ENCODE measurements around the gene HEPH.
"Not testable (repeated sequence)": the region's sequence is repeated elsewhere in the genome, so short reads cannot be mapped to it uniquely, and the experiment has no call there.

HEPH gene

DNA sequence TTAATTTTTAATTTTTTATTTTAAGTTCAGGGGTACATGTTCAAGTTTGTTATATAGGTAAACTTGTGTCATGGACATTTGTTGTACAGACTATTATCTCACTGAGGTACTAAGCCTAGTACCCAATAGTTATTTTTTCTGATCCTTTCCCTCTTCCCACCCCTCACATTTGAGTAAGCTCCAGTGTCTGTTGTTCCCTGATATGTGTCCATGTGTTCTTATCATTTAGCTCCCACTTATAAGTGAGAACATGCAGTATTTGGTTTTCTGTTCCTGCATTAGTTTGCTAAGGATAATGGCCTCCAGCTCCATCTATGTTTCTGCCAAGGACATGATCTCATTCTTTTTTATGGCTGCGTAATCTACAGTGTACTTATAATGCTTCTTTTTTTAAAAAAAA is 69.9 kb downstream of the HEPH start:
- peaks cover 20% of the 10 kb centered on the region for H3K27me3 Mint-ChIP-seq
- H3K36me3 Mint-ChIP-seq (ENCODE audit: insufficient read depth); H3K9me3 Mint-ChIP-seq; H3K4me1 Mint-ChIP-seq; DNase-seq (ENCODE audit: low spot score in 2 of 2); H3K4me3 Mint-ChIP-seq; H3K27ac Mint-ChIP-seq (ENCODE audit: low read depth); ATAC-seq (replicated peaks; ENCODE audit: extremely low read depth, poor library complexity, severe bottlenecking): not testable (repeated sequence)

DNA sequence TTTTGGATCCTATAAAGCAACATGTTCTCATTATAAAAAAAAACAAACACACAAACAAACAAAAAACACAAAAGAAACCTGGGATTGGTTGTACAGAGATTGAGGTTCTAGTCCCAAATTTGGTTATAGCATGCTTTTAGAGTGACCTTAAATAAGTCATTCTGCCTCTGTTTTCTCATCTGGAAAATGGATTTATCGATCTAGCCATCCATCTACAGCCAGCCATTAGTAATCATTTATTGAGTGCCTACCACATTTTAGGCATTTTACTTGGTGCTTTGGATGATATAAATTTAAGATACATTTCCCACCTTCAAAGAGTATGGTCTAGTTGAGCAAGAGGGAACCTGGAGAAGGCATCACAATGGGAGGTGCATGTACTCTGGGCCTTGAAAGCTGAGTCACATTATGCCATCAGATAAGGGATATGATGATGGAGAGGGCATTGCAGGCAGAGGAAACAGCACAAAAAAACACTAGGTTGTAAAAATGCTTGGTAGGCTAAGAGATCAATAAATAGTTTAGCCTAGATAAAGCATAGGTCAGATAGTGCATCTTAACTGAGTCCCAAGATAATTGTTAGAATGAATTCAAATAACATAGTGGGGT is 91.4 kb downstream of the HEPH start:
- Mint-ChIP-seq H3K36me3 (ENCODE audit: insufficient read depth) (no peaks in the 10 kb centered on the region), H3K27me3 (peaks cover 24% of the 10 kb centered on the region)
- ATAC-seq (replicated peaks; ENCODE audit: extremely low read depth, poor library complexity, severe bottlenecking), result no peak

DNA sequence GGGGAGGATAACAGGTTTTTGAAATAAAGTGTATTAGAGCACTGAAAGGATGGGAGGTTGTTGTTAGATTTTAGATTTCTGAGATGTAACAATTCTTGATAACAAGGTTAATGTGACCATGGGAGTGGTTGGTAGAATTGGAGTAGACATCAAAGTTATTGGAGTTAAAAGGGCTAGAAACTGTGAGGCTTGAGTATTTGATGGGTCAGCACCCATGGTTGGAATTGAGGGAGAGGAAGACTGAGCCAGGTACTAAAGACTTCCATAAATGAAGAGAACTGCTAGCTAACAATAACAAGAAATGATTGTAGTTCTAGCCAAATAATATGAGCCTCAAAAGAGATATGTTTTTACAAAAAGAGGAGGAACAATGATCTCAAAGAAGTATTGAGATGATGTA is 98.8 kb downstream of the HEPH start:
- no peaks in the 10 kb centered on the region for H3K4me1 Mint-ChIP-seq
- no peak overlapping the region for H3K4me3 Mint-ChIP-seq
- no peaks in the 10 kb centered on the region for H3K9me3 Mint-ChIP-seq
- no peak for ATAC-seq (replicated peaks; ENCODE audit: extremely low read depth, poor library complexity, severe bottlenecking)
- no peak overlapping the region for H3K27ac Mint-ChIP-seq (ENCODE audit: low read depth)
- H3K36me3 Mint-ChIP-seq (ENCODE audit: insufficient read depth), result peaks cover 2% of the 10 kb centered on the region
- no peak for DNase-seq (ENCODE audit: low spot score in 2 of 2)
- H3K27me3 Mint-ChIP-seq, result peaks cover 16% of the 10 kb centered on the region

More for the DNA sequence above, 91.4 kb downstream of the HEPH start:
- Mint-ChIP-seq H3K4me1 (no peaks in the 10 kb centered on the region), H3K27ac (ENCODE audit: low read depth) (no peak overlapping the region), H3K9me3 (no peaks in the 10 kb centered on the region), H3K4me3 (no peak overlapping the region)
- DNase-seq (ENCODE audit: low spot score in 2 of 2), result no peak
